A673 (cell line): Measurements from ENCODE around the gene DHRS7. TPM values are rescaled to one million over a fixed set of nuclear protein-coding genes. Genes with fewer than 3 reads are reported as not detected.

Source experiments
- BruUV-seq: library from RNA; stranded (reverse); fragments of 400-500 nt; replicated peaks from 2 replicates; lab custom pipeline; 2021; lab: Mats Ljungman, UMichigan
- CTCF ChIA-PET: fragments of 300-600 bp; sonication (Branson Sonifier 250); formaldehyde crosslinking; loops from one replicate; lab custom pipeline; 2022; ENCODE audit warnings: antibody characterized with exemption; lab: Charles Lee
- POLR2A ChIA-PET: fragments of 300-600 bp; sonication (Branson Sonifier 250); formaldehyde crosslinking; loops from one replicate; lab custom pipeline; 2022; ENCODE audit warnings: antibody characterized with exemption; ENCODE audit not compliant: low non-redundant PET; lab: Charles Lee
- DNase-seq: peaks from one replicate; pipeline ENCODE4 v3.0.0-alpha.2; 2015; ENCODE audit warnings: low spot score
- H3K27ac ChIP-seq: fragments of 200-600 bp; sonication (generic); 2 replicates; pipeline ENCODE4 v1.5.1; 2016; ENCODE audit warnings: mixed run types, low read depth, mild to moderate bottlenecking, mixed read lengths, antibody characterized with exemption, low read length; ENCODE audit not compliant: poor library complexity, severe bottlenecking
- H3K27me3 ChIP-seq: fragments of 200-600 bp; sonication (generic); replicated peaks from 2 replicates; pipeline ENCODE4 v1.6.1; 2017; ENCODE audit warnings: mixed run types, low read depth, mild to moderate bottlenecking, mixed read lengths, antibody characterized with exemption, low read length; ENCODE audit not compliant: insufficient read depth, poor library complexity
- H3K36me3 ChIP-seq: fragments of 200-600 bp; sonication (generic); 2 replicates; pipeline ENCODE4 v1.6.1; 2016; ENCODE audit warnings: mixed run types, mild to moderate bottlenecking, mixed read lengths, antibody characterized with exemption, low read length; ENCODE audit not compliant: insufficient read depth, poor library complexity, severe bottlenecking
- H3K4me1 ChIP-seq: fragments of 200-600 bp; sonication (generic); 2 replicates; pipeline ENCODE4 v1.6.1; 2017; ENCODE audit warnings: mixed run types, mild to moderate bottlenecking, mixed read lengths, antibody characterized with exemption, low read length; ENCODE audit not compliant: insufficient read depth, poor library complexity, severe bottlenecking
- H3K4me3 ChIP-seq: fragments of 200-600 bp; sonication (generic); 2 replicates; pipeline ENCODE4 v1.5.1; 2016; ENCODE audit warnings: low read depth, mixed run types, mild to moderate bottlenecking, mixed read lengths, low read length; ENCODE audit not compliant: poor library complexity, severe bottlenecking
- H3K9me3 ChIP-seq: fragments of 200-600 bp; sonication (generic); 2 replicates; pipeline ENCODE4 v1.6.1; 2016; ENCODE audit warnings: mixed run types, low read depth, mild to moderate bottlenecking, mixed read lengths, antibody characterized with exemption, low read length; ENCODE audit not compliant: poor library complexity, severe bottlenecking
- EZH2 ChIP-seq: fragments of 200-600 bp; sonication (generic); IDR thresholded peaks from 2 replicates; pipeline ENCODE4 v1.6.1; 2017; ENCODE audit warnings: borderline replicate concordance, low read depth, mild to moderate bottlenecking, mixed read lengths, antibody characterized with exemption, low read length; ENCODE audit not compliant: poor library complexity, severe bottlenecking
- intact Hi-C: fragments of 100-400 bp; cut with micrococcal nuclease; formaldehyde crosslinking; loops from one replicate; pipeline ENCODE4 v1.10.0; 2022; ENCODE audit not compliant: unreplicated experiment
- total RNA-seq: library from RNA; stranded (reverse); gene quantifications from 2 replicates; pipeline ENCODE4 v1.2.3, GENCODE V29; 2021
- TF ChIP-seq, protein P1 (sequence below): fragments of 300-800, 200-600 bp; sonication (generic); conservative IDR thresholded peaks from 2 replicates; pipeline ENCODE4 v1.5.1; 2017; ENCODE audit warnings: low read depth, mild to moderate bottlenecking, antibody characterized with exemption, low read length, moderate library complexity, mixed read lengths

The DHRS7 gene
- total RNA-seq, 1 experiment from 2014 or later, result 17.9 TPM

GRCh38 chr14:60094306-60094897 lies 70.8 kb downstream of the DHRS7 start:
- TF ChIP-seq EZH2, result no peak
- TF ChIP-seq, protein P1, sequence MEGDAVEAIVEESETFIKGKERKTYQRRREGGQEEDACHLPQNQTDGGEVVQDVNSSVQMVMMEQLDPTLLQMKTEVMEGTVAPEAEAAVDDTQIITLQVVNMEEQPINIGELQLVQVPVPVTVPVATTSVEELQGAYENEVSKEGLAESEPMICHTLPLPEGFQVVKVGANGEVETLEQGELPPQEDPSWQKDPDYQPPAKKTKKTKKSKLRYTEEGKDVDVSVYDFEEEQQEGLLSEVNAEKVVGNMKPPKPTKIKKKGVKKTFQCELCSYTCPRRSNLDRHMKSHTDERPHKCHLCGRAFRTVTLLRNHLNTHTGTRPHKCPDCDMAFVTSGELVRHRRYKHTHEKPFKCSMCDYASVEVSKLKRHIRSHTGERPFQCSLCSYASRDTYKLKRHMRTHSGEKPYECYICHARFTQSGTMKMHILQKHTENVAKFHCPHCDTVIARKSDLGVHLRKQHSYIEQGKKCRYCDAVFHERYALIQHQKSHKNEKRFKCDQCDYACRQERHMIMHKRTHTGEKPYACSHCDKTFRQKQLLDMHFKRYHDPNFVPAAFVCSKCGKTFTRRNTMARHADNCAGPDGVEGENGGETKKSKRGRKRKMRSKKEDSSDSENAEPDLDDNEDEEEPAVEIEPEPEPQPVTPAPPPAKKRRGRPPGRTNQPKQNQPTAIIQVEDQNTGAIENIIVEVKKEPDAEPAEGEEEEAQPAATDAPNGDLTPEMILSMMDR, result no peak
- intact Hi-C loops, result no loop called here
- no peaks in the 10 kb centered on the region for H3K27me3 ChIP-seq
- no TSS peak for BruUV-seq
- ChIA-PET CTCF (no interaction called here), POLR2A (no interaction called here)
- peaks cover 8% of the 10 kb centered on the region for H3K4me1 ChIP-seq
- no peak for DNase-seq
- H3K36me3 ChIP-seq, result peaks cover 15% of the 10 kb centered on the region
- H3K4me3 ChIP-seq, result peak overlapping the region; percentile 68
- H3K9me3 ChIP-seq, result no peaks in the 10 kb centered on the region
- H3K27ac ChIP-seq, result no peak overlapping the region

Other genes with a start within 250 kb of the DHRS7 start
- gene LRRC9, start 245.3 kb downstream of the DHRS7 start, total RNA-seq, result not detected in 2 replicates
- gene PCNX4, start 73.5 kb downstream of the DHRS7 start, total RNA-seq, result 64.0 and 66.0 TPM in 2 replicates
- 52.3 and 54.5 TPM in 2 replicates for gene PPM1A, start 83.8 kb upstream of the DHRS7 start, total RNA-seq